ENCODE measurements around the gene CHPF.

CHPF gene

DNA sequence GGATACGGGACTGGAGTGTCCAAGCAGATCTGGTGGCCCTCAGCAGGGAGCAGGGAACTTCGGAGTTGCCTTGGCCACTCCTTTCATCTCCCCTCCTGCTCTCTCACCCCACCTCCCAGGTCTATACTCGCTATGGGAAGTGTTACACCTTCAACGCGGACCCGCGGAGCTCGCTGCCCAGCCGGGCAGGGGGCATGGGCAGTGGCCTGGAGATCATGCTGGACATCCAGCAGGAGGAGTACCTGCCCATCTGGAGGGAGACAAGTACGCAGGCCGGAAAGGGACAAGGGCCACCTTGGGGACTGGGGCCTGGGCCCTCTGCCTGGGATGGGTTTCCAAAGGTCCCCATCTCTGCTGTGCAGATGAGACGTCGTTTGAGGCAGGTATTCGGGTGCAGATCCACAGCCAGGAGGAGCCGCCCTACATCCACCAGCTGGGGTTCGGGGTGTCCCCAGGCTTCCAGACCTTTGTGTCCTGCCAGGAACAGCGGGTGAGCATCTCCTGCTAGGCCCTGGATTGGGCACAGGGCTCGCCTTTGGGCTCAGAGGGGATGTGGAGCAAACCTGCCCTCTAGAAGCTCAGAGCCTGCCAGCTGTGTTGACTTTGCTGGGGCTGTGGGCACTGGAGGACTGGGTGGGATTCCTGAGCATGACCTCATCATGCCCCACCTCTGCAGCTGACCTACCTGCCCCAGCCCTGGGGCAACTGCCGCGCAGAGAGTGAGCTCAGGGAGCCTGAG is 11.8 kb downstream of the CHPF start:
- DNase-seq (ENCODE audit: low spot score): no peak

DNA sequence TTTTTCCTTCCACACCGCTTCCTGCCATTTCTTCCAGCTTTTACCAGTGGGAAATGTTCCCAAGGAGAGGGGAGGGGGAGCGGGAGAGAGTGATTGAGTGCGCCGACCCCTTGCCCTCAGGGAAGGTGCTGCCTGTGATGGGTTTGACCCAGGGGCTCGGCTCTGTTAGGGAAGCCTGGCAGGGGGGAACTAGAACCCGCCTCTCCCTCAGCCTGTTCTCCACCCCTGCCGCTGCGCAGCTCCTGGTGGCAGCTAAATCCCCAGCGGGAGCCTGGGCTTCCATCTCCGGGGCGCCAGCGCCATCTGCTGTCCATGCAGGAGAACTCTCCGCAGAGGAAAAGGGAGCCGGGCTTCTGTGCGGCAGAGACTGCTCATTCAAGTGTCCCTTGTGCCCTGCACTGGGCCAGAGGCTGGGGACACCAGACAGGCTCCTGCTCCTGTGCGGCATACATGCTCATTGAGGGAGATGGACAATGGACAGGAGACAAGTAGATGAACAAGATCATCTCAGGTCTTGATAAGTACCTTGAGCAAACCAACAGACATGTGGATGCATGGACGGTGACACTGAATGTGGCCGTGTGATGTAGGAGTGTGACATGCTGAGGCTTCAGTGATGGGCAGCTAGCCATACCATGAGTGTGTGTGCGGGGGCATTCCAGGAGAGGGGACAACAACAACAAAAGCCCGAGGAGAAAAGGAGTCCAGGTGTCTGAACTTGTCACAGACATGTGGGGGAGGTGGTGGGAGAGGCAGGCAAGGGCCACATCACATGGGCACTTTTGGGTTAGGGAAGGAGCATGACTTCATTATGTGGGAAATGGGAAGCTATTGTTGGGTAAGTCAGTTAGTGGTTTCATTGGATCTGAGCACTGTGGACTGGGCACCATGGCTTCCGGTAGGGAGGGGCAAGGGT is 13.3 kb downstream of the CHPF start:
- DNase-seq (ENCODE audit: low spot score): peak; percentile 89

DNA sequence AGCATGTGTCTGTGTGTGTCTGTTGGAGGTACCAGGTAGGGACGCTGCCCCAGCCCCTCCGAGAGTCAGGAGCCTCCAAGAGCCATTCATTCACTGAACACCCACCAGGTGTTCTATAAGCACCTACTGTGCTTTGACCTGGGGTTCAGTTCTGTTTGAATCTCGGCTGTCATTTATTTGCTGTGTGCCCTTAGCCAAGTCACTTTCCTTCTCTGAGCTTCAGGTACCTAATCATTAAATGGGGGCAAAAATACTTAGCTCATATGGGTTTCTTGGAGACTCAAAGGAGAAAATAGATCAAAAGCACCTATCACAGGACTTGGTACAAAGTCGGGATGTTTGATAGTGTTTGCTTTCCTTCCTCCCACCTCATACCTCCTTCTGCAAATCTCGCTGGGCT is 16.1 kb downstream of the CHPF start:
- DNase-seq (ENCODE audit: low spot score): no peak

DNA sequence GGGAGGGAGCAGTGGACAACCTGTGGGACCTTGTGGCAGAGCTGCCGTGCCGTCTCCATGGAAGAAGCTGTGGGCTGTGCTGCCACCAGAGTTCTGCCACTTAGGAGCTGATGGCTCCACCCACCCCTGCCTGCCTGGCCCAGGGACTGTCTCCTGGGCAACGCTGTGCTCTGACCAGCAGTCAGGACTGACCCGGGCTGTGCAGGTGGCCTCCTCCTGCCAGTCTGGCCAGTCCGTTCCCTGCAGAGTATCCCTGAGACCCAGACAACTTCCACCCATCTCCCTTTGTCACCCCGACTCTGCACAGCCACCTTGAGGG is 16.6 kb downstream of the CHPF start:
- no peak for DNase-seq (ENCODE audit: low spot score)

DNA sequence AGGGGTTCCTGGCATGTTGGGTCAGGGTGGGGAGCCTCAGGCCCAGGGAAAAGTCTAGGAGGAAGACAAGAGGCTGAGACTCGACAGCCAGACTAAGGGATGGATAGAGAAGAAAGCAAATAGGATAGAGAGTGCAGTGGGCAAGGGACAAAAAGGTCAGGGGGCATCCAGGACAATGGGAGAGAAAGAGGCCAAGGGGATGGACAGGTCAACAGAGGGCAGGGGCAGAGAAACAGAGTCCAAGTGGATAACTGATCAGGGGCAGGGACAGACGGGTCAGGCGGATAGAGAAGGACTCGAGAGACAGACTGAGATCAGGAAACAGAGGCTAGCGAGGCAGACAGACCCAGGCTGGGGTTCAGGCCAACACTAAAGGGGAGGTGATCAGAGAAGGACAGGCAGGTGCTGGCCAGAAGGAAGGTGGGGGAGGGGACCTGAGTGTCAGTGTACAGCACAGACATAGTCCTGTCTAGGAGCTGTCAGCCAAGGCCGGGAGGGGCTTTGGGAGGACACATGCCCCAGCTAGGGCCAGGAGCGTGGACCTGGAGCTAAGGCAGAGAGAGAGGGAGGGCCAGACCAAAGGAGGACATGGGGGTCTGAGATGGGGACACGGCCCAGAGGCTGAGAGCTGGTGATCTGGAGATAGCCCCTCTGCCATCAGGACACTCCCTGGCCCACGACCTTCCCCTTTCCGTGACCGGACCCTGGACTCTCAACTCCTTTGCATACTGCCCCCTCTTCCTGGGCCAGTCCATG is 17.1 kb downstream of the CHPF start:
- DNase-seq (ENCODE audit: low spot score): no peak

DNA sequence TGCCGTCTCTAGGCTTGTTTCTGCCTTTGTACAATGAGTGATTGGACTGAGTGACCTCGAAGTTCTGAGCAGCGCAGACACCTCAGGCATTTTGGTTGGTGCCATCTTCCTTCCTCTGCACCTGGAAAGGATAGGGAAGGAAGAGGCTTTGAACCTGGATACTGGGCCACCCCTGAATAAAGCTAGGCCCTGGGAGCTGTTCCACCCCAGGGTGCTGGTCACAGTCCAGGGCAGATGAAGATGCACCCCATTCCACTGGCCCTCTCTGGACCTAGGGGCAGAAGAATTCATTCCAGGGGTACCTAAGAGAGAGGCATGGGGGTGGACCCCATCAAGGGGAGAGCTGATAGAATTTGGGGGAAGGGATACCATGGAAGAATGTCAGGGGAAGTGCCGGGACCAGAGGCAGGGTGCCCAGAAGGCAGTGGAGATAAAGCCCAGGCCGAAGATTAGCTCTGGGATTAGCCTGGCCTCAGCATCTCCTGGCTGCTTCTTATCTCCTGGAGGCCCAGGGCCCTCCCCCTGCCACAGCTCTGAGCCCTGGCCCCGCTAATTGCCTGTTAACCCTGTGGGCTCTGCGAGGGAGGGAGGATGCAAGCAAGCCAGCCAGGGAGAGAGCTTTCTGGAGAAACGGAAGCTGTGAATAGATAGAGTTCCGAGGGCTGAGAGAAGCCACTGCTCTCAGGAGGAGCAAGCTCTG is 17.9 kb downstream of the CHPF start:
- DNase-seq (ENCODE audit: low spot score): no peak

GRCh38 chr2:219524817-219525216 is 18.8 kb downstream of the CHPF start:
- no peak for DNase-seq (ENCODE audit: low spot score)

DNA sequence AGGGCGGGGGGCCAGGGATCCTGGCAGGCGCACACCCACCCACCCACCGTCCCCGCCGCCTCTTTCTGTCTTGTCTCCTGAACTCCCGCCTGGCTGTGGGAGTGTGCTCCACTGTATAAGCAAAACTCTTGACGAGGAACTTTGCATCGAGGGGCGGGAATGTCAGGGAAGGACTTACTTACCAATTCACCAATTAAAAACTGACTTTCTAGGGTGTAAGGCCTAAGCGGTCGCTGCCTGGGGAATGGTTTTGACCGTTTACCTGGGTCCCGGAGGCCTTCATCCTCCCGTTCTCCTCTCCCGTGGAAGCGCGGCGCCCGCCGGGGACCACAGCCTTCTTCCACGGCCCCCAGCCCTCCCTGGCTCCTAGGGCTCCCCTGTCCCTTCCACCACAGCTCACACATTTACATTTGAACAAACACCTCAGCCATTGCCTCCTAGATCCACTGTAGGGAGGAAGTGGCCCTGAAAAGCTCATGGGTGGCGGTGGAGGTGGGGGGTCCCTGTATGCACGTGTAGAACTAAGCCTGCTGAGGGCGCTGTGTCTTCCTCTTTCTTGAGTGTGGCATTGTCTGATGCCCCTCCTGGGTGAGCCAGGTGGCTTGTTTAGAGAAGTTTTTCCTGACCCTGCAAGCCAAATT is 20.5 kb downstream of the CHPF start:
- no peak for DNase-seq (ENCODE audit: low spot score)

DNA sequence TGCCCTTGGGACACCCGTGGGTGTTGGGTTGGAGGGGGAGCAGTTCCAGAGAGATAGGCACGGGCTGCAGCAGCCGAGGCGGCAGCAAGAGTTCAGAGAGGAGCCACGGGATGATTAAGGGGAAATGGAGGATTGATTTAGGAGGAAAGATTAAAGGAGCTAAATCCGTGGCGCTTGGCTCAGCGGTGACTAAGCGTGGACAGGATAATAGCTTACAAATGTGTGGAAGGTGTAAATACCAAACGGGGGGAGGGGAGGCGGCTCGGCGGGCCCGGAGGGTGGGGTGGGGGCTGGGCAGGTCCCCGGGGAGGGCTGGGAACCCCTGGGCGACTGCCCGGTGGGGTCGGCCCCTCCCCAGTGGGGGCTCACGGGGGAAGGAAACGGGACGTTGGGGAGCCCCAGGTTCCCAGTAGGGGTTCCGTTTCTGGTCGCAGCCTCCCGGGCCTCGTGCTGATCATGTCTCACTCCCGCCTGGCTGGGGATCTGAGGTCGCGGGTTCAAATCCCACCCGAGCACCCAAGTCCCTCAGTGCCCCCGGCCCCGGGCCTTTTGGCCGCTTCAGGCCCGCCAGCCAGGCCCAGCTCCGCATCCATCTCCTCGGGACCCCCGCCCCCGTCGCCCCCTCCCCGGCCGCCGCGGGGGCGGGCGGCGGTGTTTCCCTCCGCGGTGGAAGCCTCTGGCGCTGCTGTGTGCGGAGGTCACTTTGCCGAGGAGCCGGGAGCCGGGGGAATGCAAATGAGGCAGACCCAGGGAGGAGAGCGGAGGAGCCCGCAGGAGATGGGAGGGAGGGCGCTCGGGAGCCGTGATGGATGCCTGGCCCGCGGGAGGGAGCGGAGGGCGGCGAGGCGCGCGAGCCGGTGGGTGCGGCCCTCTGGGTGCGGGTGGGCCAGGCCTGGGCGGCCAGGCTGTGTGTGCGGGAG is 21.2 kb downstream of the CHPF start:
- DNase-seq (ENCODE audit: low spot score): no peak

- no peak for DNase-seq (ENCODE audit: low spot score)
Observed at GRCh38 chr2:219521066-219521880, 22.3 kb downstream of the CHPF start.

- DNase-seq (ENCODE audit: low spot score): no peak
Observed at GRCh38 chr2:219520079-219520478, 23.5 kb downstream of the CHPF start.

DNA sequence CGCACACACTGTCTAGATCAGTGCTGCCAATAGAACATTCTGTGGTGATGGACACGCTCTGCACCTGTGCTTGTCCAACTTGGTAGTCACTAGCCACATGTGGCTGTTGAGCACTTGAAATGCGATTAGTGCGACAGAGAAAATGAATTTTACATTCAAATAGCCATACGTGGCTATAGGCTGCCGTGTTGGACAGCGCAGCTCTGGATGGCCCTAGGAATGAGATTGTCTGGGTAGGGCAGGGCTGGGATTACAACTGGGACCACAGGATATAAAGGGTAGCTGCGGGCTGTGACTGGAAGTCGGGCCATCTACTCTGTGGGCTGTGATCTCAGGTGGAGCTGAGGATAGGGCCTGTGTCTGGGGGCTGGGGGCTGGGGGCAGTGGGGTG is 24.1 kb downstream of the CHPF start:
- no peak for DNase-seq (ENCODE audit: low spot score)

GRCh38 chr2:219517954-219518778 is 25.4 kb downstream of the CHPF start:
- DNase-seq (ENCODE audit: low spot score): no peak

- no peak for DNase-seq (ENCODE audit: low spot score)
Observed at GRCh38 chr2:219516888-219517287, 26.7 kb downstream of the CHPF start.

DNA sequence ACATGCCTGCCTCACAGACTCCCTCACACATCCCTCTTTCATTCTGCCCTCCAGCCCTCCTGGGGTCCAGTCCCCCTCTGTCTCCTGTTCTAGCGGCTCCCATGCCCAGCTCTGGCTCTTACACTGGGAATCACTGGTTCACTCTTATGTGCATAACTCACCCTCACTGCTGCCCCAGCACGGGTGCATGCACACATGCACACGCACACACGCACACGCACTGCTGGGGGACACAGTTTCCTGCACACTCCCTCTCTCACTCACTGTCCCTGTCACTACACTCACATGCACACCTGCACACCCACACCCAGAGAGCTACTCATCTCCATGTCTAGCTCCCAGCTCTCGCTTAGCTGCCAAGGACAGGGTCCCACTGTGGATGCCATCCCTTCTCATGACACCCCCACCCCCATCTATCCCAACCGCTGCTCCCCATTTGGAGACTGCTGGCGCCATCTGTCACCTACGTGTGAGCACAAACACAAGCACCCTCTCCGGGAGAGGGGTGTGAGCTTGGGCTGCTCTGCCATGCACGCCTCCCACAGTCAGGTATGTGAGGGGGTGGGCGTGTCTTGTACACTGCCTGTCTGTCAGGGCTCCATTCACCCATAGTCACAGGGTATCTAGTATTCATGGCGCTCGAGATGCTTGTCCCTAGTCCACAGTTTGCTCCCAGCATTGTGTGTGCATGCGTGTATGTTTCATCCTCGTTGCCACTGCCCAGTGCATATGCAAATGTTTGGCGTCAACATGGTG is 27.6 kb downstream of the CHPF start:
- DNase-seq (ENCODE audit: low spot score): no peak

DNA sequence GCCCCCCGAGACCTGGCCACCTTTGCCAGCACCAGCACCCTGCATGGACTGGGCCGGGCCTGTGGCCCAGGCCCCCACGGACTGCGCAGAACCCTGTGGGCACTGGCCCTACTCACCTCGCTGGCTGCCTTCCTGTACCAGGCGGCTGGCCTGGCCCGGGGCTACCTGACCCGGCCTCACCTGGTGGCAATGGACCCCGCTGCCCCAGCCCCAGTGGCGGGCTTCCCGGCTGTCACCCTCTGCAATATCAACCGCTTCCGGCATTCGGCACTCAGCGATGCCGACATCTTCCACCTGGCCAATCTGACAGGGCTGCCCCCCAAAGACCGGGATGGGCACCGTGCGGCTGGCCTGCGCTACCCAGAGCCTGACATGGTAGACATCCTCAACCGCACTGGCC is 28.8 kb downstream of the CHPF start:
- no peak for DNase-seq (ENCODE audit: low spot score)

GRCh38 chr2:219514196-219514761 is 29.3 kb downstream of the CHPF start, which contains the start of gene ASIC4:
Gene ASIC4, plus strand, starts transcription at chr2:219514482. Its CDS starts 243 bp downstream, at chr2:219514725.
- no peak for DNase-seq (ENCODE audit: low spot score)

DNA sequence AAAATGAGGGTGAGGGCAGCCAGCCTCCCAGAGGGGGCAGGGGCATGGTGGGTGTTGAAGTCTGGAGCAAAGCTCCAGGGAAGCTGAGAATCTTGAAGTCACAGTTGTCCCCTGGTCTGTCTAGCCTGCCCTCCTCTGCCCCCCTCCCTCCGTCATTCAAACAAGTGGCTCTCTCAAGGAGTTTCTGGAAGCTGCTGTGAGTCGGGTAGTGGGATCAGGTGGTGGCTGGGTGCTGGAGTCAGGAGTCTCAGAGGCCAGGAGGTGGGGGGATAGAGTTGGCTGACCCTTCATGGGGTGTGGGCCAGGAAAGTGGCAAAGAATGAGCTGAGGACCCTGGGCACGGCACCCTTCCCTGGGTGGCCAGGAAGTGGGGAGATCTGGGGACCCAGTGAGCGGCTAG is 29.8 kb downstream of the CHPF start:
- no peak for DNase-seq (ENCODE audit: low spot score)

Measured in LoVo (cell line).